DOHH2 (cell line): ENCODE results near the gene DEDD.

Experiments used
- H3F3A ChIP-seq: fragments of 200-600 bp; sonication (generic), shearing (Covaris generic); 2 replicates; pipeline ENCODE4 v1.6.0; 2016; ENCODE audit warnings: antibody characterized with exemption, mild to moderate bottlenecking; ENCODE audit not compliant: control insufficient read depth, insufficient read depth
- H3K27ac ChIP-seq: fragments of 200-600 bp; sonication (generic); 2 replicates; pipeline ENCODE4 v1.5.1; 2014; ENCODE audit warnings: low read depth, mild to moderate bottlenecking, low read length, moderate library complexity
- H3K27me3 ChIP-seq: fragments of 200-600 bp; sonication (generic); 2 replicates; pipeline ENCODE4 v1.6.1; 2014; ENCODE audit warnings: mild to moderate bottlenecking, low read length, mixed read lengths; ENCODE audit not compliant: control insufficient read depth
- H3K36me3 ChIP-seq: fragments of 200-600 bp; sonication (generic); 2 replicates; pipeline ENCODE4 v1.6.1; 2014; ENCODE audit warnings: mild to moderate bottlenecking, low read length, moderate library complexity, mixed read lengths; ENCODE audit not compliant: control insufficient read depth
- H3K4me1 ChIP-seq: fragments of 200-600 bp; sonication (generic); 2 replicates; pipeline ENCODE4 v1.6.1; 2014; ENCODE audit warnings: mild to moderate bottlenecking, low read length, mixed read lengths; ENCODE audit not compliant: control insufficient read depth
- H3K4me2 ChIP-seq: fragments of 200-600 bp; sonication (generic); 2 replicates; pipeline ENCODE4 v1.6.0; 2014; ENCODE audit warnings: mild to moderate bottlenecking, low read length, moderate library complexity
- H3K4me3 ChIP-seq: fragments of 200-600 bp; sonication (generic); 2 replicates; pipeline ENCODE4 v1.5.1; 2014; ENCODE audit warnings: mild to moderate bottlenecking, low read length, mixed read lengths
- H3K79me2 ChIP-seq: fragments of 200-600 bp; sonication (generic); 2 replicates; pipeline ENCODE4 v1.6.1; 2014; ENCODE audit warnings: mild to moderate bottlenecking, low read length, mixed read lengths; ENCODE audit not compliant: control insufficient read depth
- H3K9me2 ChIP-seq: fragments of 200-600 bp; sonication (generic); replicated peaks from 2 replicates; pipeline ENCODE4 v1.6.1; 2014; ENCODE audit warnings: mild to moderate bottlenecking, low read length, mixed read lengths; ENCODE audit not compliant: control insufficient read depth
- H3K9me3 ChIP-seq: fragments of 200-600 bp; sonication (generic); 2 replicates; pipeline ENCODE4 v1.6.1; 2014; ENCODE audit warnings: antibody characterized with exemption, low read length, mixed read lengths; ENCODE audit not compliant: control insufficient read depth, insufficient read depth
- H4K20me1 ChIP-seq: fragments of 200-600 bp; sonication (generic); 2 replicates; pipeline ENCODE4 v1.6.0; 2014; ENCODE audit warnings: low read depth, mild to moderate bottlenecking, antibody characterized with exemption, low read length, moderate library complexity; ENCODE audit not compliant: control insufficient read depth, insufficient read depth
- CTCF ChIP-seq: fragments of 200-600 bp; sonication (generic); IDR thresholded peaks from one replicate; pipeline ENCODE4 v1.5.1; 2014; ENCODE audit warnings: antibody characterized with exemption, mild to moderate bottlenecking, low read depth, low read length; ENCODE audit not compliant: poor library complexity, severe bottlenecking
- EZH2phosphoT487 ChIP-seq: fragments of 200-600 bp; sonication (generic); IDR thresholded peaks from 2 replicates; pipeline ENCODE4 v1.6.1; 2017; ENCODE audit warnings: borderline replicate concordance, mild to moderate bottlenecking, antibody characterized with exemption, low read length, moderate library complexity, mixed read lengths

The DEDD gene

GRCh38 chr1:161176468-161177111 is 44.1 kb upstream of the DEDD start:
- peak overlapping the region; percentile 31; the same call in 1 of the 2 replicates for H3K27ac ChIP-seq
- H3K4me3 ChIP-seq: peak overlapping the region; percentile 99
- peaks cover 16% of the 10 kb centered on the region for H3K79me2 ChIP-seq
- 0 out of 2 replicates have a peak, but pooled peaks cover 2% of the 10 kb centered on the region for H3F3A ChIP-seq
- H3K4me2 ChIP-seq: peak overlapping the region; percentile 94
- H3K9me2 ChIP-seq: no peaks in the 10 kb centered on the region
- no peak for TF ChIP-seq CTCF
- TF ChIP-seq EZH2phosphoT487: no peak
- peaks cover 39% of the 10 kb centered on the region for H3K36me3 ChIP-seq
- H3K4me1 ChIP-seq: peaks cover 24% of the 10 kb centered on the region
- no peaks in the 10 kb centered on the region for H4K20me1 ChIP-seq
- no peaks in the 10 kb centered on the region for H3K9me3 ChIP-seq
- H3K27me3 ChIP-seq: no peaks in the 10 kb centered on the region

- H3K27ac ChIP-seq: no peak overlapping the region
- H3K79me2 ChIP-seq: peaks cover 16% of the 10 kb centered on the region
Measured at GRCh38 chr1:161175771-161176453, 43.4 kb upstream of the DEDD start.

GRCh38 chr1:161174911-161175310 is 42.4 kb upstream of the DEDD start:
- TF ChIP-seq CTCF (no peak), EZH2phosphoT487 (no peak)
- H3K4me2 ChIP-seq: no peak overlapping the region

More at GRCh38 chr1:161175771-161176453, 43.4 kb upstream of the DEDD start:
- Histone ChIP-seq H3K9me2 (no peaks in the 10 kb centered on the region), H3K4me2 (peak overlapping the region; percentile 94), H3K27me3 (no peaks in the 10 kb centered on the region), H4K20me1 (no peaks in the 10 kb centered on the region), H3K36me3 (peaks cover 45% of the 10 kb centered on the region), H3F3A (0 out of 2 replicates have a peak, but pooled peaks cover 2% of the 10 kb centered on the region), H3K9me3 (no peaks in the 10 kb centered on the region), H3K4me3 (peak overlapping the region; percentile 99), H3K4me1 (peaks cover 24% of the 10 kb centered on the region)
- TF ChIP-seq CTCF: no peak
- no peak for TF ChIP-seq EZH2phosphoT487

More at GRCh38 chr1:161174911-161175310, 42.4 kb upstream of the DEDD start:
- 0 out of 2 replicates have a peak, but pooled peaks cover 2% of the 10 kb centered on the region for H3F3A ChIP-seq
- H3K27ac ChIP-seq: no peak overlapping the region
- H3K9me3 ChIP-seq: no peaks in the 10 kb centered on the region
- H3K4me1 ChIP-seq: peaks cover 24% of the 10 kb centered on the region
- no peaks in the 10 kb centered on the region for H3K9me2 ChIP-seq
- H3K36me3 ChIP-seq: peaks cover 52% of the 10 kb centered on the region
- H4K20me1 ChIP-seq: no peaks in the 10 kb centered on the region
- peaks cover 16% of the 10 kb centered on the region for H3K79me2 ChIP-seq
- no peaks in the 10 kb centered on the region for H3K27me3 ChIP-seq
- H3K4me3 ChIP-seq: no peak overlapping the region
